Measurements from ENCODE around the gene RND1. TPM values are rescaled to one million over a fixed set of nuclear protein-coding genes. Genes with fewer than 3 reads are reported as not detected.

The RND1 gene
- total and polyA plus RNA-seq, 2 of the 13 experiments (the other 11 are each of a cell fraction or from before 2014, with no cell fraction given) = 1.8 to 1.9 TPM

DNA sequence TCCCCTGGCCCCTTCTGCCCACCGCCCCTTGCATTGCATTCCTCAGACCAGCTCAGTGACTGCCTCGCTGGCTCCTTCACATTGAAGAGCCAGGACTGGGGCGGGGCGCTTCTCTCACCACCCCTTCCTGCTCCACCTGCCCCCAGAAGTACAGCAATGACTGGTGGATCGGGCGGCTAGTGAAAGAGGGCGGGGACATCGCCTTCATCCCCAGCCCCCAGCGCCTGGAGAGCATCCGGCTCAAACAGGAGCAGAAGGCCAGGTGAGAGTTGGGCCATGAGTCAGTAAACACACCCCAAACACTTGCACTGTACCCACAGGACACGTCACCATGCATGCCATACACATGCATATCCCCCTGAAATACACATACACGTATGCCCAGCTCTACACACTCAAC is 41.6 kb downstream of the RND1 start (continued):
- TF ChIP-seq, protein P1, sequence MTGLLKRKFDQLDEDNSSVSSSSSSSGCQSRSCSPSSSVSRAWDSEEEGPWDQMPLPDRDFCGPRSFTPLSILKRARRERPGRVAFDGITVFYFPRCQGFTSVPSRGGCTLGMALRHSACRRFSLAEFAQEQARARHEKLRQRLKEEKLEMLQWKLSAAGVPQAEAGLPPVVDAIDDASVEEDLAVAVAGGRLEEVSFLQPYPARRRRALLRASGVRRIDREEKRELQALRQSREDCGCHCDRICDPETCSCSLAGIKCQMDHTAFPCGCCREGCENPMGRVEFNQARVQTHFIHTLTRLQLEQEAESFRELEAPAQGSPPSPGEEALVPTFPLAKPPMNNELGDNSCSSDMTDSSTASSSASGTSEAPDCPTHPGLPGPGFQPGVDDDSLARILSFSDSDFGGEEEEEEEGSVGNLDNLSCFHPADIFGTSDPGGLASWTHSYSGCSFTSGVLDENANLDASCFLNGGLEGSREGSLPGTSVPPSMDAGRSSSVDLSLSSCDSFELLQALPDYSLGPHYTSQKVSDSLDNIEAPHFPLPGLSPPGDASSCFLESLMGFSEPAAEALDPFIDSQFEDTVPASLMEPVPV (CRISPR knock-in tag; IDR thresholded peaks at IDR 0.05) = no peak
- TF ChIP-seq, protein P2, sequence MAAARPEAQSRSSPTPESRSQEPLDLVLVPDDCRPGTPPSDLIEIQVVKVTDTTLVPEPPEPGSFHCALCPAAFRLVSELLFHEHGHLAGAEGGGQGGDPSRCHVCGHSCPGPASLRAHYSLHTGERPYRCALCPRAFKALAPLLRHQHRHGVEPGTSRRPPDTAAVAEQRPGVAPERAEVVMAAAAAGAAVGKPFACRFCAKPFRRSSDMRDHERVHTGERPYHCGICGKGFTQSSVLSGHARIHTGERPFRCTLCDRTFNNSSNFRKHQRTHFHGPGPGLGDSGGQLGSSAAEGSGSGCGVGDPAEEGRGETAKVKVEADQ (CRISPR knock-in tag; IDR thresholded peaks at IDR 0.05; ENCODE audit: borderline replicate concordance) = no peak
- TF ChIP-seq, protein P3, sequence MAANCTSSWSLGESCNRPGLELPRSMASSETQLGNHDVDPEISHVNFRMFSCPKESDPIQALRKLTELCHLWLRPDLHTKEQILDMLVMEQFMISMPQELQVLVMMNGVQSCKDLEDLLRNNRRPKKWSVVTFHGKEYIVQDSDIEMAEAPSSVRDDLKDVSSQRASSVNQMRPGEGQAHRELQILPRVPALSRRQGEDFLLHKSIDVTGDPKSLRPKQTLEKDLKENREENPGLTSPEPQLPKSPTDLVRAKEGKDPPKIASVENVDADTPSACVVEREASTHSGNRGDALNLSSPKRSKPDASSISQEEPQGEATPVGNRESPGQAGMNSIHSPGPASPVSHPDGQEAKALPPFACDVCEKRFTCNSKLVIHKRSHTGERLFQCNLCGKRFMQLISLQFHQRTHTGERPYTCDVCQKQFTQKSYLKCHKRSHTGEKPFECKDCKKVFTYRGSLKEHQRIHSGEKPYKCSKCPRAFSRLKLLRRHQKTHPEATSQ (CRISPR knock-in tag; IDR thresholded peaks at IDR 0.05; ENCODE audit: borderline replicate concordance) = no peak
- TF ChIP-seq ZKSCAN1 (IDR thresholded peaks at IDR 0.05; ENCODE audit: low read length) (no peak), MAFF (IDR thresholded peaks at IDR 0.05; ENCODE audit: low read depth, low read length) (no peak)

DNA sequence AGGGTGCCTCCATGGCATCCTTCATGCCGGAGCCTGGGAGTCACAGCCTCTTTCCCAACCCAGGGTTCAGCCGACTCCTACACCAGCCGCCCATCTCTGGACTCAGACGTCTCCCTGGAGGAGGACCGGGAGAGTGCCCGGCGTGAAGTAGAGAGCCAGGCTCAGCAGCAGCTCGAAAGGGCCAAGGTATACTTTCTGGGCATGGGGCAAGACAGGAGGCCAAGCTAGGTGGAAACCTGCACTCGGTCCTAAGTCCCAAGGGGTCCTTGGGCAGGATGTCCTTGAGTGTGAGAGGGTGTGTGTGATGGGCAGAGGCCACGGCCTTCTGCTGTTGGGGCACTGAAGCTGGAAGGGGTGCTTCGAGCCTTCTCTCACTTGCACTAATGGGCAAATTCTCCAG is 42.4 kb downstream of the RND1 start:
- DNase-seq (ENCODE audit: low spot score) (no peak), ATAC-seq (no peak), FAIRE-seq (no peak)
- H2AFZ ChIP-seq (ENCODE audit: low read length) = no peak overlapping the region
- H3K79me2 ChIP-seq (ENCODE audit: insufficient read depth, low read length) = no peaks in the 10 kb centered on the region
- no peaks in the 10 kb centered on the region for H3K9me3 ChIP-seq (ENCODE audit: low read length)
- no TSS peak for BruUV-seq (replicated peaks)
- no peak overlapping the region for H3K9ac ChIP-seq (ENCODE audit: insufficient read depth, low read depth, low read length)
- ChIA-PET POLR2A (no interaction called here), CTCF (ENCODE audit: low intra/inter-chr PET ratio, low total read pairs) (no interaction called here)
- WGBS (ENCODE audit: low lambda C conversion rate) = 26% methylated on average over 11 of the region's 11 CpGs
- H3K4me2 ChIP-seq (ENCODE audit: low read depth, low read length) = no peak overlapping the region
- 0 out of 2 replicates have a peak, but pooled peaks cover under 1% of the 10 kb centered on the region for H3K4me1 ChIP-seq (ENCODE audit: insufficient read depth, low read length)
- intact Hi-C loops (cut with micrococcal nuclease; ENCODE audit: unreplicated experiment) (no loop called here), in situ Hi-C loops (cut with HindIII; ENCODE audit: extremely low pct_ligation_motif_present, low pct_unique_long_range_greater_than_20kb) (no loop called here)
- H4K20me1 ChIP-seq (ENCODE audit: insufficient read depth, low read length) = no peaks in the 10 kb centered on the region; the same call in 1 of the 2 replicates
- H3K27me3 ChIP-seq (ENCODE audit: control insufficient read depth in 1 of 2, insufficient read depth in 2 of 2, low read length in 2 of 2) = peaks cover 8 to 67% of the 10 kb centered on the region in 2 experiments; a peak in 4 of 5 replicates
- TF ChIP-seq ZSCAN9 (CRISPR knock-in tag; IDR thresholded peaks at IDR 0.05; ENCODE audit: borderline replicate concordance) (no peak), ONECUT2 (CRISPR knock-in tag; IDR thresholded peaks at IDR 0.05) (no peak)
- TF ChIP-seq, protein P4, sequence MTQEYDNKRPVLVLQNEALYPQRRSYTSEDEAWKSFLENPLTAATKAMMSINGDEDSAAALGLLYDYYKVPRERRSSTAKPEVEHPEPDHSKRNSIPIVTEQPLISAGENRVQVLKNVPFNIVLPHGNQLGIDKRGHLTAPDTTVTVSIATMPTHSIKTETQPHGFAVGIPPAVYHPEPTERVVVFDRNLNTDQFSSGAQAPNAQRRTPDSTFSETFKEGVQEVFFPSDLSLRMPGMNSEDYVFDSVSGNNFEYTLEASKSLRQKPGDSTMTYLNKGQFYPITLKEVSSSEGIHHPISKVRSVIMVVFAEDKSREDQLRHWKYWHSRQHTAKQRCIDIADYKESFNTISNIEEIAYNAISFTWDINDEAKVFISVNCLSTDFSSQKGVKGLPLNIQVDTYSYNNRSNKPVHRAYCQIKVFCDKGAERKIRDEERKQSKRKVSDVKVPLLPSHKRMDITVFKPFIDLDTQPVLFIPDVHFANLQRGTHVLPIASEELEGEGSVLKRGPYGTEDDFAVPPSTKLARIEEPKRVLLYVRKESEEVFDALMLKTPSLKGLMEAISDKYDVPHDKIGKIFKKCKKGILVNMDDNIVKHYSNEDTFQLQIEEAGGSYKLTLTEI (CRISPR knock-in tag; conservative IDR thresholded peaks at IDR 0.05) = no peak
- TF ChIP-seq, protein P5, sequence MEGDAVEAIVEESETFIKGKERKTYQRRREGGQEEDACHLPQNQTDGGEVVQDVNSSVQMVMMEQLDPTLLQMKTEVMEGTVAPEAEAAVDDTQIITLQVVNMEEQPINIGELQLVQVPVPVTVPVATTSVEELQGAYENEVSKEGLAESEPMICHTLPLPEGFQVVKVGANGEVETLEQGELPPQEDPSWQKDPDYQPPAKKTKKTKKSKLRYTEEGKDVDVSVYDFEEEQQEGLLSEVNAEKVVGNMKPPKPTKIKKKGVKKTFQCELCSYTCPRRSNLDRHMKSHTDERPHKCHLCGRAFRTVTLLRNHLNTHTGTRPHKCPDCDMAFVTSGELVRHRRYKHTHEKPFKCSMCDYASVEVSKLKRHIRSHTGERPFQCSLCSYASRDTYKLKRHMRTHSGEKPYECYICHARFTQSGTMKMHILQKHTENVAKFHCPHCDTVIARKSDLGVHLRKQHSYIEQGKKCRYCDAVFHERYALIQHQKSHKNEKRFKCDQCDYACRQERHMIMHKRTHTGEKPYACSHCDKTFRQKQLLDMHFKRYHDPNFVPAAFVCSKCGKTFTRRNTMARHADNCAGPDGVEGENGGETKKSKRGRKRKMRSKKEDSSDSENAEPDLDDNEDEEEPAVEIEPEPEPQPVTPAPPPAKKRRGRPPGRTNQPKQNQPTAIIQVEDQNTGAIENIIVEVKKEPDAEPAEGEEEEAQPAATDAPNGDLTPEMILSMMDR (CRISPR knock-in tag; IDR thresholded peaks at IDR 0.05) = no peak
- no peaks in the 10 kb centered on the region for H3K36me3 ChIP-seq (replicated peaks in 1 of 2; ENCODE audit: control insufficient read depth in 1 of 2, insufficient read depth in 2 of 2, low read length in 2 of 2)
- H3K27ac ChIP-seq (ENCODE audit: extremely low read length, insufficient read depth, low read length) = no peak overlapping the region
- H3K4me3 ChIP-seq (replicated peaks in 1 of 3; ENCODE audit: insufficient read depth in 1 of 3, low read depth in 2 of 3, low read length in 3 of 3) = no peak overlapping the region

All from HepG2 (cell line).